HEK293 (cell line): ENCODE data around the gene DLG2.

Experiments used
- CTCF ChIA-PET: fragments of 350-600 bp; formaldehyde crosslinking; extraction: SDS; loops from one replicate; lab custom pipeline; 2021; ENCODE audit warnings: antibody characterized with exemption; lab: Yijun Ruan, JAX
- POLR2A ChIA-PET: fragments of 300-600 bp; formaldehyde crosslinking; extraction: SDS; loops from one replicate; lab custom pipeline; 2020; ENCODE audit warnings: antibody characterized with exemption, inconsistent platforms; lab: Yijun Ruan, JAX
- H3K27ac ChIP-seq: fragments of 200-500 bp; sonication (Bioruptor generic); 2 replicates; pipeline ENCODE4 v1.5.1; 2014; ENCODE audit warnings: low read depth, low read length, control low read depth, inconsistent platforms; ENCODE audit errors: extremely low read depth
- H3K36me3 ChIP-seq, 2 experiments: fragments of 200-500 bp in 1 of 2; sonication (Bioruptor generic) in 1 of 2; 1 replicate in 1 of 2; 2 replicates in 1 of 2; pipeline ENCODE4 v1.5.1; 2014 to 2017; ENCODE audit warnings: inconsistent platforms in 2 of 2, low read length in 2 of 2; ENCODE audit not compliant: control insufficient read depth in 2 of 2, insufficient read depth in 1 of 2
- H3K4me1 ChIP-seq: fragments of 200-500 bp; sonication (Bioruptor generic); 2 replicates; pipeline ENCODE4 v1.5.1; 2014; ENCODE audit warnings: mild to moderate bottlenecking, low read length, inconsistent platforms; ENCODE audit not compliant: control insufficient read depth, insufficient read depth
- H3K4me3 ChIP-seq: 2 replicates; pipeline ENCODE4 v1.5.1; 2011; ENCODE audit warnings: low read depth, mild to moderate bottlenecking, control low read depth, low read length, moderate library complexity
- H3K9me3 ChIP-seq: fragments of 200-500 bp; sonication (Bioruptor generic); 2 replicates; pipeline ENCODE4 v1.5.1; 2014; ENCODE audit warnings: low read depth, low read length, inconsistent platforms; ENCODE audit not compliant: control insufficient read depth, insufficient read depth
- FEZF1 ChIP-seq: fragments of 450-650 bp; formaldehyde crosslinking; IDR thresholded peaks from 2 replicates; pipeline ENCODE4 v1.5.1; 2016; ENCODE audit warnings: missing biosample characterization, missing genetic modification characterization
- KLF10 ChIP-seq: fragments of 450-650 bp; IDR thresholded peaks from 2 replicates; pipeline ENCODE4 v1.5.1; 2018; ENCODE audit warnings: missing biosample characterization, mild to moderate bottlenecking, missing genetic modification characterization
- ZBTB21 ChIP-seq: fragments of 450-650 bp; formaldehyde crosslinking; IDR thresholded peaks from 2 replicates; pipeline ENCODE4 v1.5.1; 2017; ENCODE audit warnings: missing biosample characterization, missing genetic modification characterization
- ZBTB8A ChIP-seq: fragments of 450-650 bp; formaldehyde crosslinking; IDR thresholded peaks from 2 replicates; pipeline ENCODE4 v1.5.1; 2016; ENCODE audit warnings: missing biosample characterization, missing genetic modification characterization
- ZNF114 ChIP-seq: fragments of 450-650 bp; formaldehyde crosslinking; IDR thresholded peaks from 2 replicates; pipeline ENCODE4 v1.5.0; 2017; ENCODE audit warnings: missing biosample characterization, missing genetic modification characterization
- ZNF138 ChIP-seq: fragments of 450-650 bp; formaldehyde crosslinking; IDR thresholded peaks from 2 replicates; pipeline ENCODE4 v1.5.1; 2016; ENCODE audit warnings: missing biosample characterization, missing genetic modification characterization, borderline replicate concordance
- ZNF239 ChIP-seq: fragments of 450-650 bp; formaldehyde crosslinking; IDR thresholded peaks from 2 replicates; pipeline ENCODE4 v1.5.1; 2016; ENCODE audit warnings: missing biosample characterization, missing genetic modification characterization
- ZNF394 ChIP-seq: fragments of 450-650 bp; formaldehyde crosslinking; IDR thresholded peaks from 2 replicates; pipeline ENCODE4 v1.5.1; 2016; ENCODE audit warnings: missing biosample characterization, missing genetic modification characterization, mild to moderate bottlenecking, moderate library complexity, borderline replicate concordance
- ZNF558 ChIP-seq: fragments of 450-650 bp; formaldehyde crosslinking; IDR thresholded peaks from 2 replicates; pipeline ENCODE4 v1.5.1; 2016; ENCODE audit warnings: missing biosample characterization, missing genetic modification characterization
- ZNF610 ChIP-seq: fragments of 450-650 bp; formaldehyde crosslinking; IDR thresholded peaks from 2 replicates; pipeline ENCODE4 v1.5.1; 2016; ENCODE audit warnings: missing biosample characterization, missing genetic modification characterization, borderline replicate concordance
- ZNF654 ChIP-seq: fragments of 450-650 bp; formaldehyde crosslinking; IDR thresholded peaks from 2 replicates; pipeline ENCODE4 v1.5.1; 2016; ENCODE audit warnings: low read depth, missing biosample characterization, missing genetic modification characterization
- ZNF664 ChIP-seq: fragments of 450-650 bp; formaldehyde crosslinking; IDR thresholded peaks from 2 replicates; pipeline ENCODE4 v1.5.1; 2016; ENCODE audit warnings: missing biosample characterization, missing genetic modification characterization
- ZNF785 ChIP-seq: fragments of 450-650 bp; formaldehyde crosslinking; IDR thresholded peaks from 2 replicates; pipeline ENCODE4 v1.5.1; 2016; ENCODE audit warnings: missing biosample characterization, missing genetic modification characterization
- ZNF792 ChIP-seq: fragments of 450-650 bp; formaldehyde crosslinking; IDR thresholded peaks from 2 replicates; pipeline ENCODE4 v1.5.1; 2016; ENCODE audit warnings: missing biosample characterization, missing genetic modification characterization
- TF ChIP-seq, protein P1 (sequence below): fragments of 450-650 bp; formaldehyde crosslinking; IDR thresholded peaks from 2 replicates; pipeline ENCODE4 v1.5.1; 2017; ENCODE audit warnings: missing biosample characterization, missing genetic modification characterization
- TF ChIP-seq, protein P2 (sequence below): fragments of 450-650 bp; formaldehyde crosslinking; IDR thresholded peaks from 2 replicates; pipeline ENCODE4 v1.5.1; 2016; ENCODE audit warnings: missing biosample characterization, missing genetic modification characterization
- TF ChIP-seq, protein P3 (sequence below): fragments of 450-650 bp; formaldehyde crosslinking; IDR thresholded peaks from 2 replicates; pipeline ENCODE4 v1.5.1; 2016; ENCODE audit warnings: missing biosample characterization, missing genetic modification characterization, borderline replicate concordance
- TF ChIP-seq, protein P4 (sequence below): fragments of 450-650 bp; formaldehyde crosslinking; conservative IDR thresholded peaks from 2 replicates; pipeline ENCODE4 v1.5.1; 2016; ENCODE audit warnings: low read depth, missing biosample characterization, missing genetic modification characterization
- TF ChIP-seq, protein P5 (sequence below): fragments of 450-650 bp; IDR thresholded peaks from 2 replicates; pipeline ENCODE4 v1.5.1; 2018; ENCODE audit warnings: missing biosample characterization, missing genetic modification characterization
- TF ChIP-seq, protein P6 (sequence below): fragments of 450-650 bp; formaldehyde crosslinking; IDR thresholded peaks from 2 replicates; pipeline ENCODE4 v1.5.1; 2016; ENCODE audit warnings: missing biosample characterization, missing genetic modification characterization, borderline replicate concordance

DLG2 gene

DNA sequence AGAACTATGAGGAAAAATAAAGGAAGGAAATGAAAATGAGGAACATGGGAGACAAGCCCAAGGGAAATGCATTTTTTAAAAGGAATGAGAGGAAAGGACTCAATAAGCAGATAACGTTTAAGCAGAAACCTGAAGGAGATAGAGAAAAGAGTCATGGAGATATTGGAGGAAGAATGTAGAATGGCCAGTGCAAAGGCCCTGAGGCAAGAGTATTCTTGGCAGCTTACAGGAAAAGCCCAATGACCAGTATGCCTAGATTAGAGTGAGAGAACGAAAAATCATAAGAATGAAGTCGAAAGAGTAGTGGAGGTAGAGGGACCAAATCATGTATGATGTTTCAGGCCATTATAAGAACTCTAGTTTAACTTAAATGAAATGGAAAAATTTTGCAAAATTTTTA, 220.3 kb downstream of the DLG2 start (continued):
- TF ChIP-seq ZNF664 (tag by site-specific recombination) (no peak), ZNF239 (tag by site-specific recombination) (no peak), FEZF1 (no peak), ZNF558 (no peak), ZBTB8A (tag by site-specific recombination) (no peak), ZNF785 (tag by site-specific recombination) (no peak), ZNF792 (tag by site-specific recombination) (no peak), ZBTB21 (tag by site-specific recombination) (no peak)
- TF ChIP-seq, protein P1, sequence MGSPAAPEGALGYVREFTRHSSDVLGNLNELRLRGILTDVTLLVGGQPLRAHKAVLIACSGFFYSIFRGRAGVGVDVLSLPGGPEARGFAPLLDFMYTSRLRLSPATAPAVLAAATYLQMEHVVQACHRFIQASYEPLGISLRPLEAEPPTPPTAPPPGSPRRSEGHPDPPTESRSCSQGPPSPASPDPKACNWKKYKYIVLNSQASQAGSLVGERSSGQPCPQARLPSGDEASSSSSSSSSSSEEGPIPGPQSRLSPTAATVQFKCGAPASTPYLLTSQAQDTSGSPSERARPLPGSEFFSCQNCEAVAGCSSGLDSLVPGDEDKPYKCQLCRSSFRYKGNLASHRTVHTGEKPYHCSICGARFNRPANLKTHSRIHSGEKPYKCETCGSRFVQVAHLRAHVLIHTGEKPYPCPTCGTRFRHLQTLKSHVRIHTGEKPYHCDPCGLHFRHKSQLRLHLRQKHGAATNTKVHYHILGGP (tag by site-specific recombination) = no peak
- TF ChIP-seq, protein P2, sequence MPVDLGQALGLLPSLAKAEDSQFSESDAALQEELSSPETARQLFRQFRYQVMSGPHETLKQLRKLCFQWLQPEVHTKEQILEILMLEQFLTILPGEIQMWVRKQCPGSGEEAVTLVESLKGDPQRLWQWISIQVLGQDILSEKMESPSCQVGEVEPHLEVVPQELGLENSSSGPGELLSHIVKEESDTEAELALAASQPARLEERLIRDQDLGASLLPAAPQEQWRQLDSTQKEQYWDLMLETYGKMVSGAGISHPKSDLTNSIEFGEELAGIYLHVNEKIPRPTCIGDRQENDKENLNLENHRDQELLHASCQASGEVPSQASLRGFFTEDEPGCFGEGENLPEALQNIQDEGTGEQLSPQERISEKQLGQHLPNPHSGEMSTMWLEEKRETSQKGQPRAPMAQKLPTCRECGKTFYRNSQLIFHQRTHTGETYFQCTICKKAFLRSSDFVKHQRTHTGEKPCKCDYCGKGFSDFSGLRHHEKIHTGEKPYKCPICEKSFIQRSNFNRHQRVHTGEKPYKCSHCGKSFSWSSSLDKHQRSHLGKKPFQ (tag by site-specific recombination) = no peak
- TF ChIP-seq, protein P3, sequence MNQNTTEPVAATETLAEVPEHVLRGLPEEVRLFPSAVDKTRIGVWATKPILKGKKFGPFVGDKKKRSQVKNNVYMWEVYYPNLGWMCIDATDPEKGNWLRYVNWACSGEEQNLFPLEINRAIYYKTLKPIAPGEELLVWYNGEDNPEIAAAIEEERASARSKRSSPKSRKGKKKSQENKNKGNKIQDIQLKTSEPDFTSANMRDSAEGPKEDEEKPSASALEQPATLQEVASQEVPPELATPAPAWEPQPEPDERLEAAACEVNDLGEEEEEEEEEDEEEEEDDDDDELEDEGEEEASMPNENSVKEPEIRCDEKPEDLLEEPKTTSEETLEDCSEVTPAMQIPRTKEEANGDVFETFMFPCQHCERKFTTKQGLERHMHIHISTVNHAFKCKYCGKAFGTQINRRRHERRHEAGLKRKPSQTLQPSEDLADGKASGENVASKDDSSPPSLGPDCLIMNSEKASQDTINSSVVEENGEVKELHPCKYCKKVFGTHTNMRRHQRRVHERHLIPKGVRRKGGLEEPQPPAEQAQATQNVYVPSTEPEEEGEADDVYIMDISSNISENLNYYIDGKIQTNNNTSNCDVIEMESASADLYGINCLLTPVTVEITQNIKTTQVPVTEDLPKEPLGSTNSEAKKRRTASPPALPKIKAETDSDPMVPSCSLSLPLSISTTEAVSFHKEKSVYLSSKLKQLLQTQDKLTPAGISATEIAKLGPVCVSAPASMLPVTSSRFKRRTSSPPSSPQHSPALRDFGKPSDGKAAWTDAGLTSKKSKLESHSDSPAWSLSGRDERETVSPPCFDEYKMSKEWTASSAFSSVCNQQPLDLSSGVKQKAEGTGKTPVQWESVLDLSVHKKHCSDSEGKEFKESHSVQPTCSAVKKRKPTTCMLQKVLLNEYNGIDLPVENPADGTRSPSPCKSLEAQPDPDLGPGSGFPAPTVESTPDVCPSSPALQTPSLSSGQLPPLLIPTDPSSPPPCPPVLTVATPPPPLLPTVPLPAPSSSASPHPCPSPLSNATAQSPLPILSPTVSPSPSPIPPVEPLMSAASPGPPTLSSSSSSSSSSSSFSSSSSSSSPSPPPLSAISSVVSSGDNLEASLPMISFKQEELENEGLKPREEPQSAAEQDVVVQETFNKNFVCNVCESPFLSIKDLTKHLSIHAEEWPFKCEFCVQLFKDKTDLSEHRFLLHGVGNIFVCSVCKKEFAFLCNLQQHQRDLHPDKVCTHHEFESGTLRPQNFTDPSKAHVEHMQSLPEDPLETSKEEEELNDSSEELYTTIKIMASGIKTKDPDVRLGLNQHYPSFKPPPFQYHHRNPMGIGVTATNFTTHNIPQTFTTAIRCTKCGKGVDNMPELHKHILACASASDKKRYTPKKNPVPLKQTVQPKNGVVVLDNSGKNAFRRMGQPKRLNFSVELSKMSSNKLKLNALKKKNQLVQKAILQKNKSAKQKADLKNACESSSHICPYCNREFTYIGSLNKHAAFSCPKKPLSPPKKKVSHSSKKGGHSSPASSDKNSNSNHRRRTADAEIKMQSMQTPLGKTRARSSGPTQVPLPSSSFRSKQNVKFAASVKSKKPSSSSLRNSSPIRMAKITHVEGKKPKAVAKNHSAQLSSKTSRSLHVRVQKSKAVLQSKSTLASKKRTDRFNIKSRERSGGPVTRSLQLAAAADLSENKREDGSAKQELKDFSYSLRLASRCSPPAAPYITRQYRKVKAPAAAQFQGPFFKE (tag by site-specific recombination) = no peak
- TF ChIP-seq, protein P4, sequence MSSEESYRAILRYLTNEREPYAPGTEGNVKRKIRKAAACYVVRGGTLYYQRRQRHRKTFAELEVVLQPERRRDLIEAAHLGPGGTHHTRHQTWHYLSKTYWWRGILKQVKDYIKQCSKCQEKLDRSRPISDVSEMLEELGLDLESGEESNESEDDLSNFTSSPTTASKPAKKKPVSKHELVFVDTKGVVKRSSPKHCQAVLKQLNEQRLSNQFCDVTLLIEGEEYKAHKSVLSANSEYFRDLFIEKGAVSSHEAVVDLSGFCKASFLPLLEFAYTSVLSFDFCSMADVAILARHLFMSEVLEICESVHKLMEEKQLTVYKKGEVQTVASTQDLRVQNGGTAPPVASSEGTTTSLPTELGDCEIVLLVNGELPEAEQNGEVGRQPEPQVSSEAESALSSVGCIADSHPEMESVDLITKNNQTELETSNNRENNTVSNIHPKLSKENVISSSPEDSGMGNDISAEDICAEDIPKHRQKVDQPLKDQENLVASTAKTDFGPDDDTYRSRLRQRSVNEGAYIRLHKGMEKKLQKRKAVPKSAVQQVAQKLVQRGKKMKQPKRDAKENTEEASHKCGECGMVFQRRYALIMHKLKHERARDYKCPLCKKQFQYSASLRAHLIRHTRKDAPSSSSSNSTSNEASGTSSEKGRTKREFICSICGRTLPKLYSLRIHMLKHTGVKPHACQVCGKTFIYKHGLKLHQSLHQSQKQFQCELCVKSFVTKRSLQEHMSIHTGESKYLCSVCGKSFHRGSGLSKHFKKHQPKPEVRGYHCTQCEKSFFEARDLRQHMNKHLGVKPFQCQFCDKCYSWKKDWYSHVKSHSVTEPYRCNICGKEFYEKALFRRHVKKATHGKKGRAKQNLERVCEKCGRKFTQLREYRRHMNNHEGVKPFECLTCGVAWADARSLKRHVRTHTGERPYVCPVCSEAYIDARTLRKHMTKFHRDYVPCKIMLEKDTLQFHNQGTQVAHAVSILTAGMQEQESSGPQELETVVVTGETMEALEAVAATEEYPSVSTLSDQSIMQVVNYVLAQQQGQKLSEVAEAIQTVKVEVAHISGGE (tag by site-specific recombination) = no peak
- TF ChIP-seq, protein P5, sequence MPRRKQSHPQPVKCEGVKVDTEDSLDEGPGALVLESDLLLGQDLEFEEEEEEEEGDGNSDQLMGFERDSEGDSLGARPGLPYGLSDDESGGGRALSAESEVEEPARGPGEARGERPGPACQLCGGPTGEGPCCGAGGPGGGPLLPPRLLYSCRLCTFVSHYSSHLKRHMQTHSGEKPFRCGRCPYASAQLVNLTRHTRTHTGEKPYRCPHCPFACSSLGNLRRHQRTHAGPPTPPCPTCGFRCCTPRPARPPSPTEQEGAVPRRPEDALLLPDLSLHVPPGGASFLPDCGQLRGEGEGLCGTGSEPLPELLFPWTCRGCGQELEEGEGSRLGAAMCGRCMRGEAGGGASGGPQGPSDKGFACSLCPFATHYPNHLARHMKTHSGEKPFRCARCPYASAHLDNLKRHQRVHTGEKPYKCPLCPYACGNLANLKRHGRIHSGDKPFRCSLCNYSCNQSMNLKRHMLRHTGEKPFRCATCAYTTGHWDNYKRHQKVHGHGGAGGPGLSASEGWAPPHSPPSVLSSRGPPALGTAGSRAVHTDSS = no peak

DNA sequence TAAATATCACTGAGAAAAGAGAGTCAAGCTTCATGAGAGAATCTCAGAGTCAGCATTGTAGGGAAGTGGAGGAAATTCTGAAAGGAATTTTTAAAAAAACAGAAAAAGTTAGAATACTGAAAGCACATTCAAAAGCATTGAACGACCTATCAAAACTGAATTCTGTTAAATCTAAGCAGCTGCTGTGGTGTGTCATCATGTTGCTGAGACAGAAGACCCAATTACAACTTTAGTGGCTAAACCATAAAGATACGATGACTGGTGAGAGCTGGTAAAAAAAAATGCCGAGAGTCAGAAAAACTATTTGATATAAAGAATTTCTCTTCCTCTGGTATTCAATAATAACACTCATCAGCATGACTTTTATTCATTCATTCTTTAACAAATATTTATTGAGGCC, 220.8 kb downstream of the DLG2 start:
- Histone ChIP-seq H3K4me1 (no peaks in the 10 kb centered on the region), H3K36me3 (no peaks in the 10 kb centered on the region), H3K9me3 (no peaks in the 10 kb centered on the region), H3K4me3 (no peak overlapping the region), H3K27ac (no peak overlapping the region)
- ChIA-PET CTCF (interaction anchor here (0.6 kb wide), 1 partner anchor 135 kb away, joined by 3 read pairs; no protein-coding TSS in a partner anchor), POLR2A (no interaction called here)
- TF ChIP-seq KLF10 (no peak), ZNF114 (no peak), ZNF654 (tag by site-specific recombination) (no peak), ZNF138 (tag by site-specific recombination) (no peak), ZNF610 (tag by site-specific recombination) (no peak), ZNF394 (no peak)
- TF ChIP-seq, protein P6, sequence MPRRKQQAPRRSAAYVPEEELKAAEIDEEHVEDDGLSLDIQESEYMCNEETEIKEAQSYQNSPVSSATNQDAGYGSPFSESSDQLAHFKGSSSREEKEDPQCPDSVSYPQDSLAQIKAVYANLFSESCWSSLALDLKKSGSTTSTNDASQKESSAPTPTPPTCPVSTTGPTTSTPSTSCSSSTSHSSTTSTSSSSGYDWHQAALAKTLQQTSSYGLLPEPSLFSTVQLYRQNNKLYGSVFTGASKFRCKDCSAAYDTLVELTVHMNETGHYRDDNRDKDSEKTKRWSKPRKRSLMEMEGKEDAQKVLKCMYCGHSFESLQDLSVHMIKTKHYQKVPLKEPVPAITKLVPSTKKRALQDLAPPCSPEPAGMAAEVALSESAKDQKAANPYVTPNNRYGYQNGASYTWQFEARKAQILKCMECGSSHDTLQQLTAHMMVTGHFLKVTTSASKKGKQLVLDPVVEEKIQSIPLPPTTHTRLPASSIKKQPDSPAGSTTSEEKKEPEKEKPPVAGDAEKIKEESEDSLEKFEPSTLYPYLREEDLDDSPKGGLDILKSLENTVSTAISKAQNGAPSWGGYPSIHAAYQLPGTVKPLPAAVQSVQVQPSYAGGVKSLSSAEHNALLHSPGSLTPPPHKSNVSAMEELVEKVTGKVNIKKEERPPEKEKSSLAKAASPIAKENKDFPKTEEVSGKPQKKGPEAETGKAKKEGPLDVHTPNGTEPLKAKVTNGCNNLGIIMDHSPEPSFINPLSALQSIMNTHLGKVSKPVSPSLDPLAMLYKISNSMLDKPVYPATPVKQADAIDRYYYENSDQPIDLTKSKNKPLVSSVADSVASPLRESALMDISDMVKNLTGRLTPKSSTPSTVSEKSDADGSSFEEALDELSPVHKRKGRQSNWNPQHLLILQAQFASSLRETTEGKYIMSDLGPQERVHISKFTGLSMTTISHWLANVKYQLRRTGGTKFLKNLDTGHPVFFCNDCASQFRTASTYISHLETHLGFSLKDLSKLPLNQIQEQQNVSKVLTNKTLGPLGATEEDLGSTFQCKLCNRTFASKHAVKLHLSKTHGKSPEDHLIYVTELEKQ (tag by site-specific recombination) = no peak
